T-cell (primary cell): ENCODE measurements around the gene FBRSL1. TPM values are rescaled to one million over a fixed set of nuclear protein-coding genes. Genes with fewer than 3 reads are reported as not detected.

Experiments used
- ATAC-seq, 4 experiments: fragments of 200-7000 bp in 3 of 4; fragments of 150-1000 bp in 1 of 4; cut with Tn5 transposase; replicated peaks in 1 of 4; 1 replicate in 3 of 4; 2 replicates in 1 of 4; pipeline ENCODE4 v1.10.0; 2021; ENCODE audit warnings: moderate library complexity in 3 of 4, mild to moderate bottlenecking in 2 of 4, moderate number of reproducible peaks in 1 of 4
- CTCF ChIA-PET, 2 donors: fragments of 300-600 bp; sonication (Branson Sonifier 250); formaldehyde crosslinking; loops; one replicate each; lab custom pipeline; 2022; ENCODE audit warnings: antibody characterized with exemption in 2 of 2; lab: Charles Lee
- POLR2A ChIA-PET, 2 donors: fragments of 300-600 bp; sonication (Branson Sonifier 250); formaldehyde crosslinking; loops; one replicate each; lab custom pipeline; 2022; ENCODE audit warnings: antibody characterized with exemption in 2 of 2; lab: Charles Lee
- DNase-seq, 35 experiments: peaks; one replicate each; pipeline versions ENCODE4 v3.0.0 to v3.0.0-alpha.2; 2013 to 2023
- H3K27ac ChIP-seq: one replicate; pipeline ENCODE4 v1.5.1; 2013; ENCODE audit warnings: low read length
- H3K27me3 ChIP-seq, 2 experiments: replicated peaks in 1 of 2; 1 replicate in 1 of 2; 2 replicates in 1 of 2; pipeline versions ENCODE4 v1.6.1 to v1.7.0; 2013; ENCODE audit warnings: low read length in 1 of 2, mixed read lengths in 1 of 2; ENCODE audit not compliant: control insufficient read depth in 2 of 2, insufficient read depth in 2 of 2; ENCODE audit errors: extremely low read depth in 1 of 2
- H3K36me3 ChIP-seq, 2 donors: 1 replicate in 1 of 2; 2 replicates in 1 of 2; pipeline versions ENCODE4 v1.6.1 to v1.7.0; 2013; ENCODE audit warnings: low read length in 1 of 2; ENCODE audit not compliant: control insufficient read depth in 2 of 2, insufficient read depth in 1 of 2; ENCODE audit errors: extremely low read depth in 1 of 2
- H3K4me1 ChIP-seq, 2 experiments: 1 replicate in 1 of 2; 2 replicates in 1 of 2; pipeline versions ENCODE4 v1.6.1 to v1.7.0; 2013; ENCODE audit warnings: low read length in 2 of 2, mixed read lengths in 1 of 2; ENCODE audit not compliant: insufficient read depth in 2 of 2, control insufficient read depth in 1 of 2; ENCODE audit errors: extremely low read depth in 1 of 2
- H3K4me3 ChIP-seq, 2 donors: 1 replicate in 1 of 2; 2 replicates in 1 of 2; pipeline versions ENCODE4 v1.5.1 to v1.7.0; 2013; ENCODE audit warnings: mild to moderate bottlenecking in 2 of 2, low read length in 1 of 2, moderate library complexity in 1 of 2; ENCODE audit not compliant: control insufficient read depth in 1 of 2; ENCODE audit errors: extremely low read depth in 1 of 2
- H3K9me3 ChIP-seq: 2 replicates; pipeline ENCODE4 v1.7.0; 2013
- H3K27ac Mint-ChIP-seq, 2 donors: one replicate each; pipeline ENCODE4 v1.8.0; 2020 to 2021; ENCODE audit warnings: mild to moderate bottlenecking in 2 of 2, mixed read lengths in 2 of 2
- H3K27me3 Mint-ChIP-seq, 2 donors: one replicate each; pipeline ENCODE4 v1.8.0; 2021 to 2022; ENCODE audit warnings: mixed read lengths in 2 of 2
- H3K36me3 Mint-ChIP-seq: one replicate; pipeline ENCODE4 v1.8.0; 2021; ENCODE audit warnings: mixed read lengths
- H3K4me1 Mint-ChIP-seq, 3 donors: one replicate each; pipeline ENCODE4 v1.8.0; 2020 to 2022; ENCODE audit warnings: mixed read lengths in 3 of 3, mild to moderate bottlenecking in 1 of 3
- H3K4me3 Mint-ChIP-seq, 3 donors: one replicate each; pipeline ENCODE4 v1.8.0; 2020 to 2022; ENCODE audit warnings: mild to moderate bottlenecking in 3 of 3, mixed read lengths in 3 of 3, moderate library complexity in 3 of 3
- H3K9me3 Mint-ChIP-seq, 3 donors: one replicate each; pipeline ENCODE4 v1.8.0; 2020 to 2022; ENCODE audit warnings: mixed read lengths in 3 of 3
- WGBS: methylation state at CpG from one replicate; pipeline ENCODE4 v1.1.5; 2013; ENCODE audit warnings: missing lambda C conversion rate; ENCODE audit not compliant: insufficient coverage; 5-methylcytosine and 5-hydroxymethylcytosine counted together
- total RNA-seq, 35 experiments: library from RNA in 6 of 35; stranded (reverse) in 6 of 35; fragments of 120-200 nt in 1 of 35; gene quantifications; one replicate each; pipeline versions ENCODE4 v1.2.1 to v1.2.4 and lab custom pipeline; 2013 to 2026

FBRSL1 gene
- total RNA-seq, 5 donors from 2014 or later (not counting 1 experiment from before 2014, with no cell fraction given): 82.1 to 114 (median 99.3) TPM

DNA sequence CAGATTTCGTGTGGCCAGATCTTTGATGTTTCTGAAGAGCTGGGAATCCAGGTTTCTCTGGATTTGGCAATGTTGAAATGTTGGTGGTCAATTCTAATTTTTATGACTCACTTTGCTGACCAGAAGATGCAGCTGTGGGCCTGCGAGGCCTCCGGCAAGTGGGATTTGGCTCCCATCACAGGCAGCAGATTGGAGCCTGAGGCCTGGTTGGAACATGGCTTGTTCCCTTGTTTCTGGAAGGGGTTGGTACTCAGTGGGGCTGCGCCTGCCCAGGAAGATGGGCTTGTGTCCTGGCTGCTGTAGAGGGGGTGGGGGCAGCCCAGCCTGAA, 23.1 kb downstream of the FBRSL1 start:
- CTCF ChIA-PET: no interaction called here
- Mint-ChIP-seq H3K36me3 (peaks cover 23% of the 10 kb centered on the region), H3K4me1 (peaks cover 2 to 9% (median 7%) of the 10 kb centered on the region in 3 donors), H3K27me3 (no peaks in the 10 kb centered on the region), H3K9me3 (peaks cover 0 to under 1% (median 0%) of the 10 kb centered on the region in 3 donors), H3K4me3 (no peak overlapping the region), H3K27ac (no peak overlapping the region)
- Histone ChIP-seq H3K4me1 (peaks cover 0 to 7% of the 10 kb centered on the region in 2 experiments), H3K9me3 (no peaks in the 10 kb centered on the region), H3K4me3 (no peak overlapping the region), H3K27me3 (peaks cover 0 to 24% of the 10 kb centered on the region in 2 experiments), H3K27ac (no peak overlapping the region), H3K36me3 (peaks cover 8 to 30% of the 10 kb centered on the region in 2 donors)
- WGBS: 96% methylated on average over 4 of the region's 4 CpGs
- no peak for DNase-seq
- POLR2A ChIA-PET: no interaction called here
- ATAC-seq: no peak

DNA sequence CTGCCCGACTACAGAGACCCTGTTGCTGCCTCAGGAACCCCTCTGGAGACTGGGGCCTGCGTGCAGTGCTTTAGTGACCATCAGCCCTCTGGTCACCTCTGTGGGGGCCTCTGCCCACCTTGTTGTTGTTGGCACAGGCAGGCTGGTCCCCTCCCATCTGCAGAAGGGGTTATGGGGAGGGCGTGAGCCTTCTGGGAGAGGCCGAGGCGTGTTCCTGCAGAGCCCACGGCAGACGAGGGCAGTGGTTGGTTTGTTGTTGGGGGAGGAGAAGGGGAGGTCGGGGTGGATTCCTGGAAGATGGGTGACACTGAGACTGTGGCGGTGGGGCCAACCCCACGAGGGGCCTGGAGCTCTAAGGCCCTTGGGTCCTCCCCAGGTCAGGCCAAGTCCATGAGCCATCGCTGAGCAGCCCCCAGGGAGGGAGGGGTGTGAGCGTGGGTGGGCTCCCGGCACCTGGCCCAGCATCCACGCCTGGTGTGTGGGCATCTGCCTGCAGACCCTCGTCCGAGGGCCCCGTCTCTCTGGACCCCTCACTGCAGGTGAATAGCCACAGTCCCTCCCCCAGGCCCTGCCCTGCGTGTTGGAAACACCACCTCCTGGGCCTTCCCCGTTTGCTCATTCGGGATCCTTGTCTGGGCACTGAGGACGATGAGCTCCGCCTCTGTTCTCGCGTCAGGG, 23.6 kb downstream of the FBRSL1 start:
- peaks cover 0 to 3% of the 10 kb centered on the region in 2 experiments for H3K4me1 ChIP-seq
- no peak overlapping the region for H3K4me3 ChIP-seq
- H3K4me3 Mint-ChIP-seq: no peak overlapping the region
- 92% methylated on average over 14 of the region's 24 CpGs for WGBS
- DNase-seq (no peak), ATAC-seq (no peak)
- ChIA-PET CTCF (no interaction called here), POLR2A (no interaction called here)
- H3K4me1 Mint-ChIP-seq: peaks cover 2 to 12% (median 9%) of the 10 kb centered on the region in 3 donors
- no peaks in the 10 kb centered on the region for H3K27me3 Mint-ChIP-seq
- H3K27me3 ChIP-seq: peaks cover 0 to 22% of the 10 kb centered on the region in 2 experiments
- H3K9me3 ChIP-seq: no peaks in the 10 kb centered on the region
- H3K27ac Mint-ChIP-seq: no peak overlapping the region
- H3K9me3 Mint-ChIP-seq: peaks cover 0 to 6% (median 0%) of the 10 kb centered on the region in 3 donors
- no peak overlapping the region for H3K27ac ChIP-seq
- peaks cover 28% of the 10 kb centered on the region for H3K36me3 Mint-ChIP-seq
- H3K36me3 ChIP-seq: peaks cover 8 to 25% of the 10 kb centered on the region in 2 donors

DNA sequence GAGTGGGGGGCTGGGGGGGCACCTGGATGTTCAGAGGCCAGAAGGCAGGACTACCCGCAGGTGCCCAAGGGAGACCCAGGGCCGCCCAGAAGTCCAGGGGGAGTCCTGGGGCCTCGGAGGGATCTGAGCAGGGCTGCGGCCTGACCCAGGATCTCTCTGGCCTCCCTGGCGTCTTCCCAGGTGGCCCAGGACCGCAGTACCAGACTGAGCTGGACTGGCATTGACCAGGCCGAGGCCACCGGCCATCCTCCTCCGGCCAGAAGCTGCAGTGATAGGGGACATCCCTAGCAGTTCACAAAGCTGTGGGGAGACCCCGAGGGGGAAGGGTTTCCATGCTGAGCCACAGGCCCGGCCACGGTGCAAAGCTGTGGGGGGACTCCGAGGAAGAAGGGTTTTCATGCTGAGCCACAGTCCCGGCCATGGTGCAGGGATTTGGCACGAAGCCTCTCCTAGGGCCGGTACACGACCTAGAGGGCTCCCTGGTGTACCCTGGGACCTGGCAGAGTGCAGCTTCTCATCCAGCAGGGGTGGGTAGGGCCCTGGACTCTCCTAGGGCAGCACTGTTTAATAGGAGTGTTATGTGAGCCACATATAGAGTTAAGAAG, 24.4 kb downstream of the FBRSL1 start:
- no peaks in the 10 kb centered on the region for H3K27me3 Mint-ChIP-seq
- H3K9me3 Mint-ChIP-seq: peaks cover 0 to 9% (median 0%) of the 10 kb centered on the region in 3 donors
- H3K4me1 ChIP-seq: peaks cover 0 to 3% of the 10 kb centered on the region in 2 experiments
- peaks cover 35% of the 10 kb centered on the region for H3K36me3 Mint-ChIP-seq
- H3K27ac ChIP-seq: no peak overlapping the region
- H3K4me1 Mint-ChIP-seq: peaks cover 4 to 18% (median 8%) of the 10 kb centered on the region in 3 donors
- CTCF ChIA-PET: no interaction called here
- ATAC-seq (no peak), DNase-seq (no peak)
- peaks cover 8 to 25% of the 10 kb centered on the region in 2 donors for H3K36me3 ChIP-seq
- H3K9me3 ChIP-seq: no peaks in the 10 kb centered on the region
- H3K4me3 ChIP-seq: no peak overlapping the region
- H3K27ac Mint-ChIP-seq: no peak overlapping the region
- POLR2A ChIA-PET: no interaction called here
- H3K27me3 ChIP-seq: peaks cover 0 to 18% of the 10 kb centered on the region in 2 experiments
- WGBS: 93% methylated on average over 14 of the region's 17 CpGs
- no peak overlapping the region for H3K4me3 Mint-ChIP-seq

DNA sequence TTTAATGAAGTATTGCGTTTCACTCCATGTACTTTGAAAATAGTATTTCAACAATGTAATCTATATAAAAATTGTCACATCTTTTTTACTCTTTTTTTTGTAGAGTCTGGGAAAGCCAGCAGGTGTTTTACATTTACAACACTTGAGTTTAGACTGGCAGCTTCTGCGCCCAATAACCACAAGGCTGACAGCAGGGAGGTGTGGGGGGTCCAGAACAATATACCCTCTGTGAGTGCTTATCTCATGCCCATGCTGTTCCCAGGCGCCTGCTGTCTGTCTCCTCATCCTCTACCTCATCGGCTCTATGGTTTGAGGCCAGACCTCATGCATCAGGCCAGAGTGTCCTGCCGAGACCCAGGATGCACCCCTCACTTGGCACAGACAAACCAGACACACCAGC, 24.9 kb downstream of the FBRSL1 start:
- DNase-seq (no peak), ATAC-seq (no peak)
- 90% methylated on average over 3 of the region's 5 CpGs for WGBS
- peaks cover 0 to 14% of the 10 kb centered on the region in 2 experiments for H3K27me3 ChIP-seq
- Mint-ChIP-seq H3K4me3 (no peak overlapping the region), H3K4me1 (peaks cover 4 to 18% (median 11%) of the 10 kb centered on the region in 3 donors), H3K27me3 (no peaks in the 10 kb centered on the region), H3K9me3 (peaks cover 0 to 9% (median 0%) of the 10 kb centered on the region in 3 donors), H3K27ac (no peak overlapping the region), H3K36me3 (peaks cover 37% of the 10 kb centered on the region)
- no peak overlapping the region for H3K4me3 ChIP-seq
- H3K36me3 ChIP-seq: peaks cover 8 to 25% of the 10 kb centered on the region in 2 donors
- H3K27ac ChIP-seq: no peak overlapping the region
- no peaks in the 10 kb centered on the region for H3K9me3 ChIP-seq
- peaks cover 0 to 3% of the 10 kb centered on the region in 2 experiments for H3K4me1 ChIP-seq
- POLR2A ChIA-PET: interaction anchor here in 1 of 2 donors (0.6 kb wide), 1 partner anchor 95 kb away, joined by 3 read pairs; no protein-coding TSS in a partner anchor
- CTCF ChIA-PET: interaction anchor here in 1 of 2 donors (0.7 kb wide), 1 partner anchor 268 kb away, joined by 3 read pairs; no protein-coding TSS in a partner anchor

DNA sequence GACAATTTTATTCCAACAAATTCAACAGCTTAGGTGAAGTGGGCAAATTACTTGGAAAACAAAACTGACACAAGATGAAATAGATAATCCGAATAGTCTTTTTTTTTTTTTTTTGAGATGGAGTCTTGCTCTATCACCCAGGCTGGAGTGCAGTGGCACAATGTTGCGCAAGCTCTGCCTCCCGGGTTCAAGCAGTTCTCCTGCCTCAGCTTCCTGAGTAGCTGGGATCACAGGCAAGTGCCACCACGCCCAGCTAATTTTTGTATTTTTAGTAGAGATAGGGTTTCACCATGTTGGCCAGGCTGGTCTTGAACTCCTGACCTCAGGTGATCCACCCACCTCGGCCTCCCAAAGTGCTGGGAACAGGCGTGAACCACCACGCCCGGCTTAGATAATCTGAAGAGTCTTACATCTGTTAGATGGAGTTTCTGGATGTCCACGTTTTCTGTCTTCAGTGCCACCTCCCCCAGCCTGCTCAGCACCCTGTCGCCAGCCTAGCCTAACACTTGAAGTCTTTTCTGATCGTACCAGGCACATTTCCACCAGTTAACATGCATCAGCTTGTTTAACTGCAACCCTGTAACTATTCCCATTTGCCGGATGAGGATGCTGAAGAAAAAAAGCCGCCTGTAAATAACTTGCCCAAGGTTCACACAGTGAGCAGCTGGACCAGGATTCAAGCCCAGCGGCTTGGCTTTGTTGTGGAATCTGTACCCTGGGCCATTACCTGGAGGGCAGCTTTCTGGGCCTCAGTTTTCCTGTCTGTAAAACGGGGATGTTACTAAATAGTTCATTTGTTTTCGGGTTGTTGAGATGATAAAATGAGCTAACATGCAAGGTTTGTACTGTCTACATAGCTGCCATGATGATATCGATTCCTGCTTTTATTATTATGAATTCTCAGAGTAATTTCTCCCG, 26.4 kb downstream of the FBRSL1 start:
- no peaks in the 10 kb centered on the region for H3K27me3 Mint-ChIP-seq
- peaks cover 0 to 9% (median 0%) of the 10 kb centered on the region in 3 donors for H3K9me3 Mint-ChIP-seq
- H3K4me1 ChIP-seq: peaks cover 0 to 3% of the 10 kb centered on the region in 2 experiments
- peaks cover 9 to 18% (median 12%) of the 10 kb centered on the region in 3 donors for H3K4me1 Mint-ChIP-seq
- H3K27ac ChIP-seq: no peak overlapping the region
- peaks cover 8 to 15% of the 10 kb centered on the region in 2 donors for H3K36me3 ChIP-seq
- peaks cover 37% of the 10 kb centered on the region for H3K36me3 Mint-ChIP-seq
- no peak overlapping the region for H3K27ac Mint-ChIP-seq
- WGBS: 92% methylated on average over 8 of the region's 18 CpGs
- peaks cover 0 to 2% of the 10 kb centered on the region in 2 experiments for H3K27me3 ChIP-seq
- H3K4me3 ChIP-seq: no peak overlapping the region
- no peak for DNase-seq
- ChIA-PET POLR2A (interaction anchor here in 1 of 2 donors (0.6 to 0.7 kb wide), 2 partner anchors 16 to 44 kb away, joined by 3 to 5 read pairs; no protein-coding TSS in a partner anchor), CTCF (interaction anchor here in 1 of 2 donors (0.6 to 0.7 kb wide), 2 partner anchors 123 to 972 kb away, joined by 3 to 6 read pairs; no protein-coding TSS in a partner anchor)
- no peaks in the 10 kb centered on the region for H3K9me3 ChIP-seq
- H3K4me3 Mint-ChIP-seq: no peak overlapping the region
- no peak for ATAC-seq
